Measurements from ENCODE around the gene GADD45A. TPM values are rescaled to one million over a fixed set of nuclear protein-coding genes. Genes with fewer than 3 reads are reported as not detected.
A peak's percentile ranks its signal among the peaks of the same experiment; 100 is the strongest.
"Not testable (repeated sequence)": the region's sequence is repeated elsewhere in the genome, so short reads cannot be mapped to it uniquely, and the experiment has no call there.

The GADD45A gene
- total RNA-seq, 1 donor from 2014 or later: 6.1 TPM

GRCh38 chr1:67715819-67716218 lies 30.8 kb downstream of the GADD45A start:
- no peak for DNase-seq (ENCODE audit: low spot score in 2 of 2)
- no peak for FAIRE-seq

- DNase-seq (ENCODE audit: low spot score in 2 of 2): no peak
- no peak for FAIRE-seq
These were observed 31.8 kb downstream of the GADD45A start for GRCh38 chr1:67716800-67717199.

- FAIRE-seq: no peak
- no peak for DNase-seq (ENCODE audit: low spot score in 2 of 2)
These were observed 32.9 kb downstream of the GADD45A start for GRCh38 chr1:67717876-67718275.

GRCh38 chr1:67719329-67720196 lies 34.6 kb downstream of the GADD45A start:
- DNase-seq (ENCODE audit: low spot score in 2 of 2): no peak
- FAIRE-seq: no peak

DNA sequence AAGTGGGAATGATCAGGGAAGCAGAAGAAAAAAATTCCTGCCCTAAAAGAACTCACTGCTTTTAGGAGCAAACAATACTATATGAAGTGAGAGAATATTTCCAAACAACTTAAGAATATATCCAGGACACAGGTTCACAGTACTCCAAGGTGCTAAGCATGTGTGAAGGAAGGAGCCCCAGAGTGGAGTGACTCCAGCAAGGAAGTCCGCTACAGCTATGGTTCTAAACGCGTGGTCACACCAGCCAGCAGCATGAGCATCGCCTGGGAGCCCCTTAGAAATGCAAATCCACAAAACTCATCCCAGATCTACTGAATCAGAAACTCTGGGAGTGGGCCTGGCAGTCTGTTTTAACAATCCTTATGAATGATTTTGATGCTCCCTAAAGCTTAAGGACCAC lies 36.1 kb downstream of the GADD45A start:
- FAIRE-seq (no peak), DNase-seq (ENCODE audit: low spot score in 2 of 2) (no peak)

GRCh38 chr1:67721650-67722291 lies 36.8 kb downstream of the GADD45A start:
- DNase-seq (ENCODE audit: low spot score in 2 of 2) (no peak), FAIRE-seq (no peak)

- FAIRE-seq: no peak
- DNase-seq (ENCODE audit: low spot score in 2 of 2): no peak
These were observed 37.4 kb downstream of the GADD45A start for GRCh38 chr1:67722292-67722944.

DNA sequence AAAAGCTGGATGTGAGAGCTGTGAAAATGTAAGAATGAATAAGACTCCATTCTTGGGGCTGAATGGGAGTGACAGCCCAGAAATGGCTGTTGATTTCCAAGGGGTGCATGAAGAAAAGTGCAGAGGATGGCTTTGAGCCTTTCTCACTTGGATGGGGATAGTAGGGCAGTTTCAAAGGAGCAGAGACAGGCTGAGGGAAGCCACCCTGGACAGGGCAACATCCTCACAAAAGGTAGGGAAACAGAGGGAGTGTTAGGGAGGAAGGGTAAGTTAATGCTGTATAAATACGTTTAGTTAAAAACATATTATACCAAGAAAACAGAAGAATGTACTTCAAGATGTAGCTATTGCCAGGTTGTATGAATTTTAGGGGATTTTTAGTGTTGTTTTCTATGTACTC lies 38.1 kb downstream of the GADD45A start:
- DNase-seq (ENCODE audit: low spot score in 2 of 2) (no peak), FAIRE-seq (no peak)

- FAIRE-seq: no peak
These were observed 38.6 kb downstream of the GADD45A start for GRCh38 chr1:67723620-67724019.

GRCh38 chr1:67724928-67725560 lies 40.0 kb downstream of the GADD45A start:
- DNase-seq (ENCODE audit: low spot score in 2 of 2): no peak

More at GRCh38 chr1:67723620-67724019, 38.6 kb downstream of the GADD45A start:
- DNase-seq (ENCODE audit: low spot score in 2 of 2): no peak

DNA sequence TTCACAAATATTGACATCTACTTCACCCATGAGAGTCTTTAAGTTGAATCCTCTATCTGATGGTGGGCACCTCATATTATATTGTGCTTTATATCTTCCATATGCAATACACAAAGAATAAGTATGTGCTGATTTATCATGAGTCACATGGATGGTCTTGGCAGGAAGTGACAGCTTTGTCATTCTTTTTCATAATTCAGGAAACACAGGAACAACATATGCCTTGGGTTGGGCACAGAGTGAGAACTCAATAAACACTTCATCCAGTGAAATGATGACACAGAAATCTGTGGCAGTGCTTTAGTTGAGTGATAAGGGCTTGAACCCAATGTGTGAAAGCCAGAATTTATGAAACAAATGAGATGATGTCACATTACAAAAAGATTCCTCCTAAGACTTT lies 41.2 kb downstream of the GADD45A start:
- FAIRE-seq: no peak
- no peak for DNase-seq (ENCODE audit: low spot score in 2 of 2)

More at GRCh38 chr1:67724928-67725560, 40.0 kb downstream of the GADD45A start:
- FAIRE-seq: no peak

DNA sequence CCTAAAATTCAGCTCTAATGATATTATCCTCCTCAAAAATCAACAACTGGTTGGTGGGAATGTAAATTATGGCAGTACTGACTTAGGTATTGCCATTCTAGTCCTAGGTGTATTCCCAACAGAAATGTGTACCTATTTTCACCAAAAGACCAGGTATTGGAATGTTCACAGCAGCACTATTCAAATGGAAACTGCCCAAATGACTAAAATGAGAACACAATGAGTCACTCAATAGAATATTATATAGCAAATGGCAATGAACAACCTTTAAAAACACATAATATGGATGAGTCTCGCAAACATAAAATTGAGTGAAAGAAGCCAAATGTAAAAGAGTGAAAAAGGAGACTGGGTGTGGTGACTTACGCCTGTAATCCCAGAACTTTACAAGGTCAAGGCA lies 44.9 kb downstream of the GADD45A start:
- FAIRE-seq (no peak), DNase-seq (ENCODE audit: low spot score in 2 of 2) (no peak)

DNA sequence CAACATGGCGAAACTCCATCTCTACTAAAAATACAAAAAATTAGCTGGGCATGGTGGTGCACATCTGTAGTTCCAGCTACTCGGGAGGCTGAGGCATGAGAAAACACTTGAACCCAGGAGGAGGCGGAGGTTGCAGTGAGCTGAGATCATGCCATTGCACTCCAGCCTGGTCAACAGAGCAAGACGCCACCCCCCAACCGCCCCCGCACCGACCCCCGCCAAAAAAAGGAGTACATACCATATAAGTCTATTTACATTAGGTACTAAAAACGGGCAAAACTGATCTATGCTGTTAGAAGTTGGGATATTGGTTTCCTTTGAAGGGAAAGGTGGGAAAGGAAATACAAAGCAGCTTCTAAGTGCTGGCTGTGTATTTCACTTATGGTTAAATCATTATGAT lies 45.3 kb downstream of the GADD45A start:
- not testable (repeated sequence) for FAIRE-seq; DNase-seq (ENCODE audit: low spot score in 2 of 2)

- FAIRE-seq: no peak
These were observed 46.3 kb downstream of the GADD45A start for GRCh38 chr1:67731322-67731721.

DNA sequence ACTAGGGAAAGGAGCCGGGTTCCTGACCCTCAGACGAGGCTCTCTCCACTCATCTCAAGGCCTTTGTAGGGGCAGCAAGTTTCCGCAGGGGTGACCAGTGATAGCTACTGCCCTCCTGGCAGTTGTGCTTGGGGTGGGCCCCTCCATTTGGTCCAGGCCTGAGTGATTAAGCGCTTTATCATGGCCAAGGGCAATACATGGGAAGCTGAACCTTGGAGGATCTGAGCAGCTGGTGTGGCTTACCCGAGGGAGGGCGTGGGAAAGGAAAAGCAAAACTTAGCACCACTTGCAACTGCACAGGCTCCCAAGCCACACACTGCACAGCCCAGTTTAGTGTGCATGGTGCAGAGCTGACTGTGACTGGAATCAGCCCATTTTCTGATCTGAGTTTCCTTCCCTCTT lies 47.8 kb downstream of the GADD45A start:
- FAIRE-seq (no peak), DNase-seq (ENCODE audit: low spot score in 2 of 2) (no peak)

More at GRCh38 chr1:67731322-67731721, 46.3 kb downstream of the GADD45A start:
- no peak for DNase-seq (ENCODE audit: low spot score in 2 of 2)

DNA sequence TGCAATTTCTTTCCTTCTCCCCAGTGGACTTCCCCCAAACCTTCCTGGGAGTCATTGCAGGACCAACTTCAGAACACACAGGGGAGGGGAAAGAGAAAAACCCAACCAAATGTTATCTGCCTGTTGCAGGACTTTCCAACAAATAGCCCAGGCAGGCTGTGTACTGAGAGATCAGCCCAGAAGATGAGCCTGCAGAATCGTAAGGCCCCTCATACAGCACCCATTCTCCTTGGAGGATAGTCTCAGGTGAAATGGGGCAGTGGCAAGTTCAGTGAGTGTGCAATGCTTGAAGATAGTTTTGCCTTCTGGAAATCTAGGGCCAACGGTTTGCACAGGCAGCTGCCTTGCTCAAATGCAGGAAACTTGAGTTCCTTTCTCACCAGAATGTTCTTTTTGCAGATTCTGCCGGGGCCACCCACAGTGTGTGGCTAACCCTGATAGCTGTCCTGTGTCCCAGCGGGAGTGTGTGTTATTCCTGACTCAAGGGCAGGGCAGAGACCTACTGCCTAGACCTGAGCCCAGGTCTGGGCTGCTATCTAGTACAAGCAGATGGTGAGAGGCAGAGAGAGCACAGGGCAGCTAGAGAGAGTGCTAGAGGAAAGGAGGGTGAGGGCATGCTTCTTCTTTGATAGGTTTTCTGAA lies 48.8 kb downstream of the GADD45A start:
- DNase-seq (ENCODE audit: low spot score in 2 of 2) (no peak), FAIRE-seq (no peak)

DNA sequence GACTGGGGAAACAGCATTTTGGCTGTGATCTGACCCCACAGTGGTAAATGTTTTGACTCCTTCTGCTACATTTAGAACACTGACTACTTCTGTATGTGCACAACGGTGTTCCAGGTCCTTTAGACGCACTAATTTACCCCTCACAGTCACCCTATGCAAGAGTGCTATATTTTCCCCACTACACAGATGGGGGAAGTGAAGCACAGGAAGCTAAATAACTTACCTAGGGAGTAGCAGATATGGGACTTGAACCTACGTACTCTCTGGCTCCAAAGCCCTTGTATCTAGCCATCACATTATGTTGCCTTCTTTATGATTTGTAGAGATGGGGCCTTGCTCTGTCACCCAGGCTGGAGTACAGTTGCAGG lies 49.3 kb downstream of the GADD45A start:
- DNase-seq (ENCODE audit: low spot score in 2 of 2) (no peak), FAIRE-seq (no peak)

DNA sequence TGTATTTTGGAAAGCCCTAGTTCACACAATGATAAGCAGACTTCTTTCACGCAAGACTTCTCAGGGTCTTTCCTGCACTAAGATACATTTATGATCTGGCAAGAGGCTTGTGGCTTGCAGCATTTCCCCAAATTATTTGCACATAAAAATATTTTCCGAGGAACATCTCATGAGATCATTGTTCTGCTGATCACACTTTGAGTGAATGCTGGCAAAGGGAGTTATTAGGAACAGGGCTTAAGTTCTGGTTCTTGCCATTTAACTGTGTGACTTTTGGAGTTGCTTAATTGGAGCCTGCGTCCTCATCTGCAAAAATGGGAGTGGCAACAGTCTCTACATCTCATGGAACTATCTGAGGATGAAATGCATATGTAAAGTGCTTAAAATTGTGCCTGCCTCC lies 50.2 kb downstream of the GADD45A start:
- FAIRE-seq: no peak

GRCh38 chr1:67735806-67736627 lies 51.0 kb downstream of the GADD45A start:
- DNase-seq (ENCODE audit: low spot score in 2 of 2) (peak in 1 of 2 donors; percentile 45), FAIRE-seq (no peak)

More for the DNA sequence above, 50.2 kb downstream of the GADD45A start:
- DNase-seq (ENCODE audit: low spot score in 2 of 2): no peak
